Epithelial cell of prostate (primary cell): ENCODE measurements around the gene LY86.

Experiments
- DNase-seq: peaks from one replicate; pipeline ENCODE4 v3.0.0-alpha.2; 2011; ENCODE audit warnings: low read depth, low spot score
- H3K27ac ChIP-seq: fragments of 450-650 bp; 2 replicates; pipeline ENCODE4 v1.5.1; 2017; ENCODE audit warnings: mild to moderate bottlenecking

Gene LY86

DNA sequence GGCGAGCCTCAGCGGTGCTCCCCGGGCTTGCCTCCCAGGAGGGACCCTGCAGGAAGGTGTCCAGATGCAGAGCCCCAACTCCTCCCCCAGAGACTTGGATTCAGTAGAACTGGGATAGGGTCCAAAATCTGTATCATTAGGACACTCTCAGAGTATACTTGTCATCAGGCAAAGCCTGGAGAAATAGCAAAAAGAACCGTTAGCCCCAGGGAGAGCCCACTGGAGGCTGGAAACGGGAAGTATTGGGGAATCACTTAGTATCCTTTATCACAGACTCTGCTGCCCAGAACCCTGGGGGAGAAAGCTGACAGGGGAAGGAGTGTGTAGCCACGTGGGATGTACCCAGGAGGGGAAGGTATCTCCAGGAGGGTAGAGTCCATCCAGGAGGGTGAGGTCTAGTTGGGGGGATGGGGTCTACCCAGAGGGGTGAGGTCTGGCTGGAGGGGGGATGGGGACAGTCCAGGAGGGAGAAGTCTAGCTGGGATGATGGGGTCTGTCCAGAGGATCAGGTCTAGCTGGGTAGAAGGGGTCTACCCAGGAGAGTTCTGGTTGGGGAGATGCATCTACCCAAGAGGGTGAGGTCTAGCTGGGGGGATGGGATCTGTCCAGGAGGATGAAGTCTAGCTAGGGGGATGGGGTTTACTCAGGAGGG, 107.2 kb downstream of the LY86 start:
- peak overlapping the region; percentile 50 for H3K27ac ChIP-seq
- DNase-seq, result no peak

DNA sequence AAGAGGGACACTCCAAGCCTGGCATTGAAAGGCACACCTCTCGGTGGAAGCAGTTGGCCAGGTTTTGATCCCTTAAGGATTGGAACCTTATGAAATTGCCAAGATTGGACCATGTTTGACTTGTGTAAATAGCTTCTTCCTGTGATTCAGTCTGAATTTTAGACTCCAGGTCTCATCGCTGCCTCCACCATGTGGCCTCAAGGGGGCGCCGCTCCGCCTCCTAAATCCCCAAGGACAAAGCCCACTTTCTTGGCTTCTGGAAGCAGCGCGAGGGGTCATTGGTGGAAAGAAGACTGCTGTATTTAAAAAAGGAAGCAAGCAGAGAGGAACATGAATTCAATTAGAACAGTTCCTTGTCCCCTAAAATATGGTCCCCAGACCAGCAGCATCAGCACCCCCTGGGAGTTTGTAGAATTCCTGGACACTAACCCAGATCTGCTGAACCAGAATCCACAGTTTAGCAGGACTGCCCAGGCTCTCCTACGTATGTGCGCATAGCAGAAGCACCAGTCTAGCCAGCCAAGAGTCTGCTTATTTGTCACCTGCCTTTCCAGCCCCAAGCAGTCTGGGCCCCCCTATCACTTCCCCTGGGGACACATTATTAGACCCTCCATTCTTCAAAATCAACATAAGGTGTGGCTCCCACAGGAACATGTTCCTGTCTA, 108.5 kb downstream of the LY86 start:
- peak overlapping the region; percentile 50 for H3K27ac ChIP-seq
- no peak for DNase-seq

DNA sequence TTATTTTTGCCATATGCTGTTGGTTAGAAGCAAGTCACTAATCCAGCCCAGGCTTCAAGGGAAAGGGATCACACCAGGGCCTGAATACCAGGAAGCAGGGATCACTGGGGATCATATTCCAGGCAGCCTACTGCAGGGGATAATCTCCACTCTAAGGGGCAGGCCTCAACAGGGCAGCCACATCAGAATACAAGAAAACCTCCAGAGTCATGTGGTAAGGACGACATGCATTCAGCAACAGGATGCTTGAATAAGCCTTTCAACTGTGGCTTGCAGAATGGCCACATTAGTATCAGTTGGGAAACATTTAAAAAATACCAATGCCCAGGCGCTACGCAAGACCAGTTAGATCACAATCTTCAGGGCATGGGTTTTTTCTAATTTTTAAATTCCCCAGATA, 109.1 kb downstream of the LY86 start:
- peak overlapping the region; percentile 50 for H3K27ac ChIP-seq
- DNase-seq, result no peak

GRCh38 chr6:6699741-6700367, 111.3 kb downstream of the LY86 start:
- DNase-seq, result peak; percentile 90
- H3K27ac ChIP-seq, result peak overlapping the region; percentile 40

- no peak for DNase-seq
Observed at GRCh38 chr6:6700407-6701270, 112.1 kb downstream of the LY86 start.

GRCh38 chr6:6701864-6702263, 113.3 kb downstream of the LY86 start:
- H3K27ac ChIP-seq, result no peak overlapping the region

More at GRCh38 chr6:6700407-6701270, 112.1 kb downstream of the LY86 start:
- peak overlapping the region; percentile 40 for H3K27ac ChIP-seq

DNA sequence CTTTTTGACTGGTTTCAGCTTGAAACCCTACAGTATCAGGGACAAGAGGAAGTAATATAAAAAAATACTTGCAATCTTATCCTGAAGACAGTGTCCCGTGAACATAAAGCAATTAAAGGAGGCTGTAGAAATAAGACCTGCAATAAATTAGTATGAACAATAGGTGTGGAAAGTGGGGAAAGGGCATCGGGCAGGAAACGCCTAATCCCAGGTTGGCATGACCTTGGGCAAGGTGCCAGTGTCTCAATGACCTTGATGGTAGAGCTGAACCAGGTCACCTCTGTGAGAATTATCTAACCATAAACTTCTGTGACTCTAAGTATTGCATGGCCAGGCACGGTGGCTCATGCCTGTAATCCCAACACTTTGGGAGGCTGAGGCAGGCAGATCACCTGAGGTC, 115.2 kb downstream of the LY86 start:
- no peak for DNase-seq

More at GRCh38 chr6:6701864-6702263, 113.3 kb downstream of the LY86 start:
- DNase-seq, result no peak

More for the DNA sequence above, 115.2 kb downstream of the LY86 start:
- no peak overlapping the region for H3K27ac ChIP-seq
